ENCODE data around the gene GRIN1. TPM values are rescaled to one million over a fixed set of nuclear protein-coding genes. Genes with fewer than 3 reads are reported as not detected.
A peak's percentile ranks its signal among the peaks of the same experiment; 100 is the strongest.

Gene GRIN1
- total and polyA plus RNA-seq, 2 of the 8 experiments (the other 6 are each of a cell fraction or from before 2014, with no cell fraction given) = 0.48 to 2.1 TPM

GRCh38 chr9:137206602-137207001, 67.6 kb downstream of the GRIN1 start:
- FAIRE-seq (no peak), DNase-seq (ENCODE audit: low read depth in 1 of 2, low spot score in 2 of 2) (no peak)
- Histone ChIP-seq H2BK20ac (ENCODE audit: low read length) (no peak overlapping the region), H3K4ac (replicated peaks; ENCODE audit: insufficient read length, low read depth, low read length) (no peak overlapping the region), H4K20me1 (replicated peaks in 1 of 2; ENCODE audit: control insufficient read depth in 1 of 2, insufficient read depth in 2 of 2, low read length in 2 of 2) (peaks cover 0 to 12% of the 10 kb centered on the region in 2 experiments), H2BK15ac (ENCODE audit: low read length) (no peak overlapping the region), H4K91ac (replicated peaks; ENCODE audit: insufficient read length, low read length) (no peak overlapping the region), H2BK5ac (ENCODE audit: low read depth, low read length) (no peak overlapping the region), H2AK5ac (ENCODE audit: low read depth, low read length) (no peak overlapping the region), H3K9ac (replicated peaks in 1 of 4; ENCODE audit: extremely low read depth in 1 of 4, low read depth in 3 of 4, low read length in 3 of 4) (peak overlapping the region in 2 of 4 experiments; percentile 84 to 89; a peak in 4 of 7 replicates), H2BK12ac (ENCODE audit: low read depth, low read length) (no peak overlapping the region), H3K4me3 (ENCODE audit: extremely low read depth in 1 of 4, insufficient read depth in 2 of 4, low read depth in 3 of 4, low read length in 4 of 4) (peak overlapping the region; percentile 78 to 96 (median 89)), H3K79me1 (ENCODE audit: low read depth, low read length) (peaks cover 17% of the 10 kb centered on the region), H3K27me3 (replicated peaks in 1 of 4; ENCODE audit: control insufficient read depth in 3 of 4, extremely low read depth in 1 of 4, insufficient read depth in 3 of 4, low read length in 3 of 4) (no peaks in the 10 kb centered on the region), H3K4me2 (ENCODE audit: insufficient read depth in 1 of 2, low read depth in 2 of 2, low read length in 2 of 2) (peak overlapping the region; percentile 90), H3K56ac (replicated peaks; ENCODE audit: insufficient read length, low read depth, low read length) (no peak overlapping the region), H3K4me1 (replicated peaks in 1 of 4; ENCODE audit: control insufficient read depth in 3 of 4, insufficient read depth in 4 of 4, low read length in 3 of 4) (peaks cover 6 to 21% (median 14%) of the 10 kb centered on the region in 4 experiments), H3K27ac (ENCODE audit: low read depth, low read length) (no peak overlapping the region), H3K79me2 (ENCODE audit: control insufficient read depth in 1 of 2, insufficient read depth in 2 of 2, low read length in 2 of 2) (peaks cover 0 to 46% of the 10 kb centered on the region in 2 experiments; a peak in 3 of 4 replicates), H3K14ac (ENCODE audit: insufficient read length) (no peak overlapping the region), H4K5ac (ENCODE audit: insufficient read length, low read depth, low read length) (no peak overlapping the region), H3K23ac (ENCODE audit: insufficient read length) (no peak overlapping the region), H2AFZ (ENCODE audit: low read length) (no peak overlapping the region), H2BK120ac (replicated peaks; ENCODE audit: low read depth, low read length) (no peak overlapping the region), H3K9me3 (ENCODE audit: insufficient read depth in 2 of 2, low read depth in 1 of 2, low read length in 1 of 2) (no peaks in the 10 kb centered on the region), H3K36me3 (ENCODE audit: control insufficient read depth in 2 of 4, insufficient read depth in 4 of 4, low read length in 3 of 4) (peaks cover 0 to 4% (median 0%) of the 10 kb centered on the region in 4 experiments; a peak in 1 of 8 replicates), H3K18ac (ENCODE audit: extremely low read depth, low read length) (no peak overlapping the region), H4K8ac (ENCODE audit: extremely low read depth, insufficient read depth, low read length) (no peak overlapping the region; the same call in 1 of the 2 replicates), H3K23me2 (ENCODE audit: low read depth, low read length) (peaks cover 15% of the 10 kb centered on the region)
- ChIA-PET CTCF (ENCODE audit: partially characterized antibody) (interaction anchor here (0.7 to 4.9 kb wide), 8 partner anchors 8 to 84 kb away, joined by 3 to 23 read pairs (median 4); partner anchors contain the start of genes ANAPC2, RNF224 and SSNA1), POLR2A (ENCODE audit: partially characterized antibody) (interaction anchor here (1.1 to 69.9 kb wide), 8 partner anchors 13 to 136 kb away, joined by 3 to 1462 read pairs (median 8); partner anchors contain the start of genes ANAPC2, CYSRT1, NELFB and RNF208)
- TF ChIP-seq TAF1 (IDR thresholded peaks at IDR 0.05; ENCODE audit: low read depth, low read length) (no peak), CBX5 (IDR thresholded peaks at IDR 0.05; ENCODE audit: low read depth, low read length) (no peak), HDAC6 (IDR thresholded peaks at IDR 0.05; ENCODE audit: low read depth, low read length) (no peak), BCL11A (IDR thresholded peaks at IDR 0.05; ENCODE audit: low read depth in 2 of 2, low read length in 2 of 2) (no peak), TCF12 (IDR thresholded peaks at IDR 0.05; ENCODE audit: low read depth, low read length) (no peak), CREB1 (IDR thresholded peaks at IDR 0.05) (no peak), E2F6 (IDR thresholded peaks at IDR 0.05) (no peak)
- TF ChIP-seq, protein P1, sequence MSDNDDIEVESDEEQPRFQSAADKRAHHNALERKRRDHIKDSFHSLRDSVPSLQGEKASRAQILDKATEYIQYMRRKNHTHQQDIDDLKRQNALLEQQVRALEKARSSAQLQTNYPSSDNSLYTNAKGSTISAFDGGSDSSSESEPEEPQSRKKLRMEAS (IDR thresholded peaks at IDR 0.05) = no peak
- TF ChIP-seq, protein P2, sequence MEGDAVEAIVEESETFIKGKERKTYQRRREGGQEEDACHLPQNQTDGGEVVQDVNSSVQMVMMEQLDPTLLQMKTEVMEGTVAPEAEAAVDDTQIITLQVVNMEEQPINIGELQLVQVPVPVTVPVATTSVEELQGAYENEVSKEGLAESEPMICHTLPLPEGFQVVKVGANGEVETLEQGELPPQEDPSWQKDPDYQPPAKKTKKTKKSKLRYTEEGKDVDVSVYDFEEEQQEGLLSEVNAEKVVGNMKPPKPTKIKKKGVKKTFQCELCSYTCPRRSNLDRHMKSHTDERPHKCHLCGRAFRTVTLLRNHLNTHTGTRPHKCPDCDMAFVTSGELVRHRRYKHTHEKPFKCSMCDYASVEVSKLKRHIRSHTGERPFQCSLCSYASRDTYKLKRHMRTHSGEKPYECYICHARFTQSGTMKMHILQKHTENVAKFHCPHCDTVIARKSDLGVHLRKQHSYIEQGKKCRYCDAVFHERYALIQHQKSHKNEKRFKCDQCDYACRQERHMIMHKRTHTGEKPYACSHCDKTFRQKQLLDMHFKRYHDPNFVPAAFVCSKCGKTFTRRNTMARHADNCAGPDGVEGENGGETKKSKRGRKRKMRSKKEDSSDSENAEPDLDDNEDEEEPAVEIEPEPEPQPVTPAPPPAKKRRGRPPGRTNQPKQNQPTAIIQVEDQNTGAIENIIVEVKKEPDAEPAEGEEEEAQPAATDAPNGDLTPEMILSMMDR (IDR thresholded peaks at IDR 0.05; ENCODE audit: control extremely low read depth in 1 of 3, insufficient read depth in 1 of 3, low read depth in 1 of 3, low read length in 3 of 3) = no peak
- 88% methylated on average over 7 of the region's 7 CpGs; no CpG with 5 or more reads in 1 of the 2 experiments for WGBS, 2 experiments (ENCODE audit: extremely low coverage in 1 of 2, insufficient coverage in 1 of 2, insufficient read length in 1 of 2, insufficient replicate concordance in 2 of 2, low coverage in 1 of 2, low lambda C conversion rate in 2 of 2, missing lambda C conversion rate in 1 of 2)

Data from H1 (cell line).